Stimulated activated CD8-positive, alpha-beta memory T cell treated with anti-CD3 and anti-CD28 coated beads, Interleukin-7, amount 100 ng/mL, for 24 hours (primary cell): ENCODE results near the gene TRIP10.
"Not testable (repeated sequence)": the region's sequence is repeated elsewhere in the genome, so short reads cannot be mapped to it uniquely, and the experiment has no call there.

Experiments
- DNase-seq: peaks from one replicate; pipeline ENCODE4 v3.0.0-alpha.2; 2020; ENCODE audit warnings: low read depth

TRIP10 gene

GRCh38 chr19:6743066-6743465 lies 3.6 kb downstream of the TRIP10 start:
- DNase-seq, result no peak

GRCh38 chr19:6743714-6744380 lies 4.4 kb downstream of the TRIP10 start:
- DNase-seq, result no peak

DNA sequence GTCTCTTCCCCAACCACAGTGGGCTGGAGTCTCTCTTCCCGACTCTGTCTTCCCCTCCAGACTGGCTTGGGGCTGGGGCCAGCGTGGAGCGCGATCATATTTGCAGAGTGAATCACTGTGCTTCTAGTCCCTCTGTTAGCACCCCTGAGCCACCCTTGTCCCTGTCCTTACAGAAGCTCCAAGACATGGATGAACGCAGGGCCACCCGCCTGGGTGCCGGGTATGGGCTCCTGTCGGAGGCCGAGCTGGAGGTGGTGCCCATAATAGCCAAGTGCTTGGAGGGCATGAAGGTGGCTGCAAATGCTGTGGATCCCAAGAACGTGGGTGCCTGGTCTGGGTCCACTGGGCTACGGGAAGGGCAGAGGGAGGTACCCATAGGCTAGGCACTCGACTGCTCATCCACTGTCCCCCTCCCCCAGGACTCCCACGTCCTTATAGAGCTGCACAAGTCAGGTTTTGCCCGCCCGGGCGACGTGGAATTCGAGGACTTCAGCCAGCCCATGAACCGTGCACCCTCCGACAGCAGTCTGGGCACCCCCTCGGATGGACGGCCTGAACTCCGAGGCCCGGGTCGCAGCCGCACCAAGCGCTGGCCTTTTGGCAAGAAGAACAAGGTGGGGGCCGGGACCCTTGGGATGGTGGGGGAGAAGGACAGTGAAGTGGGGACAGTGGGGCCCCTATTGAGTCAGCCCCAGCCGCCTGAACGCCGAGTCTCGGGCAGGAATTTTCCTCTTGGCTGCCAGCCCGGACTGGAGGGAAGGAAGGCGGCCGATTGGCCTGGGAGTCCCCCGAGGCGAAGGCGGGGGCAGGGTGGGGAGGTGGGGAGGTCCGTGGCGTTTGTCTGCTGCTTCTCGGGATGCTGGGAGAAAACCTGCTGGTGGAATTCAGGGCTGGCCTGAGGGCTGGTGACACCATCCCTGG lies 5.2 kb downstream of the TRIP10 start:
- no peak for DNase-seq

- DNase-seq, result no peak
These were observed 6.5 kb downstream of the TRIP10 start for GRCh38 chr19:6745965-6746364.

DNA sequence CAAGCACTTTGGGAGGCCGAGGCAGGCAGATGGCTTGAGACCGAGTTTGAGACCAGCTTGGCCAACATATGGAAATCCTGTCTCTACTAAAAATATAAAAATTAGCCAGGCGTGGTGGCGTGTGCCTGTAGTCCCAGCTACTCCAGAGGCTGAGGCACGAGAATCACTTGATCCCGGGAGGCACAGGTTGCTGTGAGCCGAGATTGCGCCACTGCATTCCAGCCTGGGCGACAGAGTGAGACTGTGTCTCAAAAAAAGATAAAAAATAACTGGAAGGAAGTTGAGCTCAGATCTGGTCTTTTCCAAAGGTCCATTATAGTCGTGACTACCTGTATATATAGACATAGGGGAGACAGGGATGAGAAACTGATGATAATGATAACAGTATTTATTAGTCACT lies 9.1 kb downstream of the TRIP10 start:
- DNase-seq, result not testable (repeated sequence)

DNA sequence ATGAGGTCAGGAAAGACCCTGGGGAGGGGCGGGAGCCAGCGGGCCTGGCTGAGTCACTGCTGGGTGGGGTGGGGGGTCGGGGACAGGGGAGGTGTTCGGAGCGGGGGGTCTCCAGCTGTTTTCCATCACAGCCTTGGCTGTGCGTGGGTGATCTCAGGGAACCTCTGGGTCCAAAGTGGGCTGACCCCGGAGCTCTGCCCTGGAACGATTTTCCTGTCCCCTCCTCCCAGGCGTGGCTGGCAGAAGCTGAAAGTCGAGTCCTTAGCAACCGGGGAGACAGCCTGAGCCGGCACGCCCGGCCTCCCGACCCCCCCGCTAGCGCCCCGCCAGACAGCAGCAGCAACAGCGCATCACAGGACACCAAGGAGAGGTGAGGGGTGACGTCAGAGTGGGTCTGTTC lies 10.6 kb downstream of the TRIP10 start:
- no peak for DNase-seq

DNA sequence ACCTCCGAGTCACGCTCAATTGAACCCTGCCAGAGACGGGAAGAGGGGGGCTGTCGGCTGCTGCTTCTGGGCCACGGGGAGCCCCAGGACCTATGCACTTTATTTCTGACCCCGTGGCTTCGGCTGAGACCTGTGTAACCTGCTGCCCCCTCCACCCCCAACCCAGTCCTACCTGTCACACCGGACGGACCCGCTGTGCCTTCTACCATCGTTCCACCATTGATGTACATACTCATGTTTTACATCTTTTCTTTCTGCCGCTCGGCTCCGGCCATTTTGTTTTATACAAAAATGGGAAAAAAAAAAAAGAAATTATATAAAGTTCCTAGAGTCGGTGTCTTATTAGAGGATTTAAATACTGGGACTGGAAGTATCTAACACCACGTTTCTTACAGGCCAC lies 11.7 kb downstream of the TRIP10 start:
- DNase-seq, result no peak

DNA sequence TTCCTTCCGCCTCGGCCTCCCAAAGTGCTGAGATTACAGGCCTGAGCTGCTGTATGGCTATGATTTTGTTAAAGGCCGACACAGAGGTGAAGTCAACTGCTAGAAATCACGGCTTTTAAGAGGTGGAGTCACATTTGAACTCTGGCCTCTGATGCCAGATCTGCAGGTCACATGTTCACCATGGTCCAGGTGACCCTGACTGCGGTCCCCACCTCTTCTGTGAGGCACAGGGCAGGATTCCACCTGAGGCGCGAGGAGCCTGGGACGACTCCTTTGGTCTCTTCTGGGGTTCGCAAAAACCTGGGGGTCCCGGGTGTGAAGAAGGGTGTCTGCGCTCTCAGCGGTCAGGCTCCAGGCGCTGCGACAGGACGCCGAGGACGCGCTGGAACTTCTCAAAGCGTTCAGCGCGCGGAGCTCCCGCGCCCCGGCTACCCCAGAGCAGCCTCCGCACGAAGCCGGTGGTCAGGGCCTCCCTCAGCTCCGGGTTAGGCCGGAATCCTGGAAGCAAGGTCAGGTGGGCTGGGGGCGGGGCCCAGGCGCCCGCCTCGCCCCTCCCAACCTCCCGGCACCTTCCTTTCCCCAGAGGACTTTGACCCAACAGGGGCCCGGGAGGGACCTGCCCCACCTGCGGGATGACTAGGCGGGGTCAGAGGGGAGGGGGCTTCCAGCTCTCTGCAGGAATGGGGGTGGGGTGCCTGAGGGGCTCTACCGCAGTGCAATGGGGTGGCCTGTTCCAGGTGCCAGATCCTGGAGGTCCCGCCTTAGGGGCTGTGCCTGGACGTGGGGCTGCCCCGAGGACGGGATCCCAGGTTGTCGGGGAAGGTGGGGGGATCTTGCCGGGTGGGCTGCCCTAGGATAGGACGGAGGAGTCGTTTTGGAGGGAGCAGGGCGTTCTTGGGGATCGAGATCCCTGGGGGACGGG lies 13.0 kb downstream of the TRIP10 start:
- no peak for DNase-seq

DNA sequence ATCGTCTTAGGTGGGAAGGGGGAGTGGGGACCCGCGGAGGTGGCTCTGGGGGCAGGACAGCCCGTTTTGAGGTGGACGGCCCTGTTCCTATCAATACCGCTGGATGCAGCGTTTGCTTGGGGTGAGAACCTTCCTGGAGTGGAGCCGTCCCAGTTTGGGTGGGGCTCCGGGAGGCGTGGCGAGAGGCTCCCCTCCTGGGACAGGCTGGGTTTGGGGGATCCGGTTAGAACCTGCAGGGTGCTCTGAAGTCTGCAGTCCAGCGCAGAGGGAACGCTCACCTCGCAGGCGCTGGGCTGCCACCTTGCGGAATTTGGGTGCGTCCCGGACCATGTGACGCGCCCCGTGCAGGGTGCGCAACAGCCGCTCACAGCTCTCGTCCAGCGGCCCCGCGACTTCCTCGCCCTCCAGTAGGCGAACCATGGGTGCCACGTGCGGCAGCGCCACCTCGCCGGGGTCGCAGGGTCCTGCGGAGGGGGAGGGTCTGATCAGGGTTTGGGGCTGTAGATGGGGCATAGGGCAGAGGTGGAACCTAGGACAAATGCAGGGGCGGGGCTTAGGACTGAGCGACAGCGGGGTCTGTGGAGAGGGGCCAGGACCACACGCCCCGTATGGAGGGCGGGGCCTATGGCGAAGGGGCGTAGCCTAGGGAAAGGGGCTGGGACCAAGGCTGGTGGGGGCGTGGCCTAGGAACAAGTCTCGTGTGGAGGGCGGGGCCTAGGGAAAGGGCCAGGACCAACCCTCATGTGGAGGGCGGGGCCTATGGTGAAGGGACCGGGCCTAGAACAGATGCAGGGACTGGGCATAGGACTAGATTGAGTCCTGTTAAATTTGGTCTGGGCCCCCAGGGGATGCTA lies 13.9 kb downstream of the TRIP10 start:
- DNase-seq, result peak; percentile 70

GRCh38 chr19:6754136-6754535 lies 14.7 kb downstream of the TRIP10 start:
- no peak for DNase-seq

DNA sequence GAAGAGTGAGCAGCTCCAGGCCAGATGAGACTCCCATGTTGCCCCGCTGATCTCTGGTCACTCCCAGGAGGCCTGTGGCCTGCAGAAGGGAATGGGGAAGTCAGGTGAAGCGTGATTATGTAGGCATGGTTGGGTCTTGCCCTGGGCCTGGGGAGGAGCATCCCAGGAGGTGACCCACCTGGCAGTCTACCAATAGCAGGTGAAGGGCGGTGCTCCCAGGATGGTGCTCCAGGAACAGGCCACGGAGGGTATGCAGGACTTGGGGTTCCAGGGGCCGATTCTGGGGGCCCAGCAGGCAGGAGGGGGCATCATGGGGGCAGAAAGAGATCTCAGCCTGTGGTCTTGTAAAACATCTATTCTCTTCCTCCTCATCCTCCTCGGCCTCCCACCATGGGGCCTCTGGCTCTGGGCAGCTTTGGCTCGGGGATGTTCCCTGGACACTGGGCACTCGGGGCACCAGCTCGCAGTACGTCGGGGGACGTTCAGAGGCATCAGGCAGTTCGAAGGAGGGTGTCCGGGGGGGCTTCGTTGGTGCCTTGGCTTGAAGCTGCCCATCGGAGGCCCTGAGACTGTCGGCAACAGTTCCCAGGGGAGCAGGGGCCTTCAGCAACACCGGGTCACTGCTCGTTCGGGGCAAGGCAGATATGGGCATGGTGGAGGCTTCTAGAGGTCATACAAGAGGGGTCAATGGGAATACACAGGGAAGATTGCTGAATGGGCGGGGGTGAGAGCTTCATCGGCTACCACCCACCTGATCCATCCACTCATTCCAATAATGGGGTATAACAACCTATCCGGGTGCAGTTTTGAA lies 15.4 kb downstream of the TRIP10 start:
- no peak for DNase-seq

GRCh38 chr19:6760606-6761005 lies 21.1 kb downstream of the TRIP10 start:
- no peak for DNase-seq

GRCh38 chr19:6761053-6761676 lies 21.7 kb downstream of the TRIP10 start:
- no peak for DNase-seq

- DNase-seq, result not testable (repeated sequence)
These were observed 22.8 kb downstream of the TRIP10 start for GRCh38 chr19:6762253-6762797.

DNA sequence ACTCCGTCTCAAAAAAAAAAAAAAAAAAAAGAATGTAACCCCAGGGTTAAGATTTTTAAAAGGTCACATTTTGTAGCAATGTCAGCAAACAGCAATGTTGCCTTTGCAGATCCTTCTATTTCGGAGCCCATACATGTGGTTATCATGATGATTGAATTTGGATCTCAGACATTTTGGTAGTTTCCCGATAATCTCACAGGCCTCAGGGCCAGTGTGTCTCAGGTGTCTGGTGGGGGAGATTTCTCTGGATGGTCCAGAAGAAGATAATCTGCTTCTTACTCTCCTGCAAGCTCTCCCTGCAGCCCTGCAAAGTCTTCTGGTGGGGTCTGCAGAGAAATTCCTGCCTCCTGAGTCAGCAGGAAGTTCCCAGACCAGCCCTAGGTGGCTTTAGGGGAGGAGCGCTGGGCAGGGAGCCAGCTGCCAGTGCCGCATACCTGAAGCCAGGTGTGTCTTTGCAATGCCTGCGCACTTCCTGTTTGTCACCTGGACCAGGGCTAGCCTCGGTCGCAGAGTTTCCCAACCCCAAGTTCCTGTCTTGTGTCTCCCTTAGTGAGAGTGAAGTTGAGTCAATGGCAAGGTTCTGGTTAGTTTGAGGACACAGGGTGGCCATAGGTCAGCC lies 26.4 kb downstream of the TRIP10 start:
- DNase-seq, result no peak

DNA sequence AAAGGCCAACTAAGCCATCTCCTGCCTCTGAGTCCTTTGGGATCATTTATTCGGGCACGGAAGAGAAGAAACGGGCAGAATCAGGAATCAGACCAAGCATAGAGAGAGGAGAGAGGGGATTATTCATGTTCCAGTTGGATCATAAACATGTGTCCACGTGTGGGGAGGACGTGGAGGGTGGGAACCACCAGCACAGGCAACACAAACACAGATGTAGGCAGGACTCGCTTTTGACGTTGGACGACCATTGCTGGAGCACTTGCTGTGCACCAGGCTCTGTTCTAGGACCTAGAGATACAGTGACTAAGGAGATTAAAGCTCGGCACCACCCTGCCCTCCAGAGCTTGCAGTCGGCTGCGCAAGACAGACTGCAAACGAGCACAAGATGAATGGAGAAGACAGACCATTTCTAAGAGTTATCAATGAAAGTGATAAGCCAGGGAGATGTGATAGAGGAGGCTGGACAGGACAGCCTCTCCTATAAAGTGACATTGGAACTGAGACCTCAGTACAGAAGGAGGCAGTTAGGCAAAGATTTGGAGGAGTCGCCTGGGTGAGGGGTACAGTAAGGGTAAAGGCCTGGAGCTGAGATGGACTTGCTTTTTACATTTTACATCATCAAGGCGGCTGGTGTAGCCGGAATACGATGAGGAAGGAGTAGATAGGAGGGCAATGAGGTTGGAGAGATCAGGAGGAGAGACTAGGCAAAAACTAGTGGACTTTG lies 27.0 kb downstream of the TRIP10 start:
- no peak for DNase-seq

DNA sequence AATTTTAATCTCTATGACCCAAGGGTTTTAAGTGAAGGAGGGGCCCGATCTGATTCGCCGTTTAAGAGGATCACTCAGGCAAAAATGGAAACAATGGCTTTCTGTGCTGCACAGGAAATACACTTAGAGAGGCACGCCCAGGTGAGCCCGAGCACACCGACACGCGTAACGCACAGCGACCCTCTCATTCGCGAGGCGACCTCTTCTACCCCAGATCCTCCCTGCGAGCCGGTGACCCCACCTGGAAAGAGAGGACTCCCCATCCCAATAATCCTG lies 27.5 kb downstream of the TRIP10 start:
- no peak for DNase-seq

DNA sequence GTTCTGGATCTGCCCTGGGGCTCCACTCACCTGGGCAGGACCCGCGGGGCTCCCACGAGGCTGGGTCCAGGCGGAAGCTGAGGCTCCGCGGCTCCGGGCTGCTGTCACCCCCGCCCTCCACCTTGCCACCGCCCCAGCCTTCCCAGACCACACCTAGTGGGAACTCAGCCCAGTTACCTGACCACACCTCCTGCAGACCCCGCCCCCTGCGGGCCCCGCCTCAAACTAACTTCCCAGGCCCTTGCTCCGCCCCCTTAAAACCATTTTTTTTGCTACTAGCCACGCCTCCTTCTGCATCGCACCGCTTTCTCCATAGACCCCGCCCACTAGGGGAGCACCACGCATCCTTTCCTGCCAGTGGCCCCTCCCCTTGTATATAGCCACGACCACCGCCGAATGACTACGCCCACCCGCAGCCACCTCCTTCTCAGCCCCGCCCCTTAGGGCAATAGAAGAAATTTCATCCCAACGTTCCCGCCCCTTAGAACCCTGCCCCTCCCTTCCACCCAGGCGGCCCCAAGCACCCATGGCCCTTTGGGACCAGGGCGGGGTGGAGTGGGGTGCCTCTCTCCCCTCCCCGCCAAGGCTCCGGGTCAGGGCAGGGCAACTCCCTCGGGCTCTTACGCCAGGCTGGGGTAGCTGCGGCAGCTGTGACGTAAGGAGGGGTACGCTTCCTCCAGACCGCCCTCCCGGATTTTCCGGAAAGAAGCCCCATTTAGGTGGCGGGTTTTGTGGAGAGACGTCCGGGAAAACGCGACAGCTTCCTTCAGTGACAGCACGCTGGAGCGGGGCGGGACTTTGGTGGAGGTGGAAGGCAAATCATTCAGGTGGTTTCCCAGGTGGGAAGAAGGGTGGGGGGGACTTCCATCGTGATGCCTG lies 28.1 kb downstream of the TRIP10 start, which contains the start of gene SH2D3A:
TSS of gene SH2D3A (minus strand) at position 79 of the 879 bp plus-strand sequence. CDS start 3,687 bp downstream, outside the sequence.
- DNase-seq, result peak; percentile 84
